HCT116 (cell line): Measurements from ENCODE around the gene CASK.

ENCODE experiments used
- CEBPB ChIP-seq: IDR thresholded peaks from 2 replicates; pipeline ENCODE4 v1.6.1; 2012; ENCODE audit warnings: low read depth
- CTCF ChIP-seq, 3 experiments: fragments of 200-600 bp in 1 of 3; sonication (generic) in 1 of 3; IDR thresholded peaks in 2 of 3; conservative IDR thresholded peaks in 1 of 3; 2 replicates each; pipeline ENCODE4 v1.5.1; 2012 to 2017; ENCODE audit warnings: low read depth in 2 of 3, low read length in 2 of 3, antibody characterized with exemption in 1 of 3, borderline replicate concordance in 1 of 3, control low read depth in 1 of 3, mild to moderate bottlenecking in 1 of 3, mixed read lengths in 1 of 3, mixed run types in 1 of 3, moderate library complexity in 1 of 3; ENCODE audit not compliant: insufficient read depth in 1 of 3
- EGR1 ChIP-seq: IDR thresholded peaks from 2 replicates; pipeline ENCODE4 v1.6.1; 2012; ENCODE audit warnings: low read depth
- EZH2 ChIP-seq: fragments of 200-600 bp; sonication (generic); IDR thresholded peaks from 2 replicates; pipeline ENCODE4 v1.6.1; 2017; ENCODE audit warnings: antibody characterized with exemption, mixed run types
- EZH2phosphoT487 ChIP-seq: fragments of 200-600 bp; IDR thresholded peaks from 2 replicates; pipeline ENCODE4 v1.6.1; 2018; ENCODE audit warnings: antibody characterized with exemption, borderline replicate concordance
- JUND ChIP-seq: IDR thresholded peaks from 2 replicates; pipeline ENCODE4 v1.6.1; 2012
- MAX ChIP-seq: IDR thresholded peaks from 2 replicates; pipeline ENCODE4 v1.6.1; 2012
- POLR2A ChIP-seq: IDR thresholded peaks from 2 replicates; pipeline ENCODE4 v1.7.0; 2011; ENCODE audit warnings: borderline replicate concordance; ENCODE audit not compliant: insufficient read depth, insufficient read length; ENCODE audit errors: extremely low read depth
- SP1 ChIP-seq: IDR thresholded peaks from 2 replicates; pipeline ENCODE4 v1.6.1; 2012; ENCODE audit warnings: low read depth
- TF ChIP-seq, protein P1 (sequence below): IDR thresholded peaks from 2 replicates; pipeline ENCODE4 v1.6.1; 2011; ENCODE audit warnings: mild to moderate bottlenecking, low read length, moderate library complexity; ENCODE audit not compliant: insufficient replicate concordance; ENCODE audit errors: extremely low read depth
- TF ChIP-seq, protein P2 (sequence below): IDR thresholded peaks from 2 replicates; pipeline ENCODE4 v1.6.1; 2012
- TF ChIP-seq, protein P3 (sequence below): IDR thresholded peaks from 2 replicates; pipeline ENCODE4 v1.6.1; 2012; ENCODE audit warnings: low read depth

DNA sequence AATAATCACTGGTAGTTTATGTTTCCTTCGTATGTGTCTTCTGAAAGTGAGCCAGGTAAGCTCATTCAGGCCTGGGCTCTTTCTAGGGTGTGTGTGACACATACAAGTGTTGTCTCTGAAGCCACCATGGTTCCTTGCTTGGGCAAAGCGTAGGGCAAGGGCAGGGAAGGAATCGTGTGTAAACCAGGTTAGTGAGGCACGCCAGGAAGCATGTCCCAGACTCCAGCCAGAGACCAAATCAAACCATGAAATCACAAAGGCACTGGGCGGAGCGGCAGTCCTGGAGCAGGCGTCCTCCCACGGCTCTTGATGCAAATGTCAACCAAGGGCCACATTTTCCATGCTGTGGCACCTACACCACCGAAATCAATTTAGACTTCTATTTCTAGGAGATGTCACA lies 409.2 kb downstream of the CASK start:
- no peak for TF ChIP-seq CTCF (IDR thresholded peaks at IDR 0.05 in 2 of 3, conservative IDR thresholded peaks at IDR 0.05 in 1 of 3; ENCODE audit: borderline replicate concordance in 1 of 3, insufficient read depth in 1 of 3, low read depth in 2 of 3, low read length in 2 of 3)
- TF ChIP-seq JUND, result no peak
- TF ChIP-seq EZH2, result no peak
- TF ChIP-seq, protein P1, sequence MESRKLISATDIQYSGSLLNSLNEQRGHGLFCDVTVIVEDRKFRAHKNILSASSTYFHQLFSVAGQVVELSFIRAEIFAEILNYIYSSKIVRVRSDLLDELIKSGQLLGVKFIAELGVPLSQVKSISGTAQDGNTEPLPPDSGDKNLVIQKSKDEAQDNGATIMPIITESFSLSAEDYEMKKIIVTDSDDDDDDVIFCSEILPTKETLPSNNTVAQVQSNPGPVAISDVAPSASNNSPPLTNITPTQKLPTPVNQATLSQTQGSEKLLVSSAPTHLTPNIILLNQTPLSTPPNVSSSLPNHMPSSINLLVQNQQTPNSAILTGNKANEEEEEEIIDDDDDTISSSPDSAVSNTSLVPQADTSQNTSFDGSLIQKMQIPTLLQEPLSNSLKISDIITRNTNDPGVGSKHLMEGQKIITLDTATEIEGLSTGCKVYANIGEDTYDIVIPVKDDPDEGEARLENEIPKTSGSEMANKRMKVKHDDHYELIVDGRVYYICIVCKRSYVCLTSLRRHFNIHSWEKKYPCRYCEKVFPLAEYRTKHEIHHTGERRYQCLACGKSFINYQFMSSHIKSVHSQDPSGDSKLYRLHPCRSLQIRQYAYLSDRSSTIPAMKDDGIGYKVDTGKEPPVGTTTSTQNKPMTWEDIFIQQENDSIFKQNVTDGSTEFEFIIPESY, result no peak
- no peak for TF ChIP-seq MAX
- TF ChIP-seq POLR2A, result no peak
- no peak for TF ChIP-seq SP1
- no peak for TF ChIP-seq EZH2phosphoT487
- TF ChIP-seq EGR1, result no peak
- TF ChIP-seq CEBPB, result no peak
- TF ChIP-seq, protein P2, sequence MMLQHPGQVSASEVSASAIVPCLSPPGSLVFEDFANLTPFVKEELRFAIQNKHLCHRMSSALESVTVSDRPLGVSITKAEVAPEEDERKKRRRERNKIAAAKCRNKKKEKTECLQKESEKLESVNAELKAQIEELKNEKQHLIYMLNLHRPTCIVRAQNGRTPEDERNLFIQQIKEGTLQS, result no peak
- TF ChIP-seq, protein P3, sequence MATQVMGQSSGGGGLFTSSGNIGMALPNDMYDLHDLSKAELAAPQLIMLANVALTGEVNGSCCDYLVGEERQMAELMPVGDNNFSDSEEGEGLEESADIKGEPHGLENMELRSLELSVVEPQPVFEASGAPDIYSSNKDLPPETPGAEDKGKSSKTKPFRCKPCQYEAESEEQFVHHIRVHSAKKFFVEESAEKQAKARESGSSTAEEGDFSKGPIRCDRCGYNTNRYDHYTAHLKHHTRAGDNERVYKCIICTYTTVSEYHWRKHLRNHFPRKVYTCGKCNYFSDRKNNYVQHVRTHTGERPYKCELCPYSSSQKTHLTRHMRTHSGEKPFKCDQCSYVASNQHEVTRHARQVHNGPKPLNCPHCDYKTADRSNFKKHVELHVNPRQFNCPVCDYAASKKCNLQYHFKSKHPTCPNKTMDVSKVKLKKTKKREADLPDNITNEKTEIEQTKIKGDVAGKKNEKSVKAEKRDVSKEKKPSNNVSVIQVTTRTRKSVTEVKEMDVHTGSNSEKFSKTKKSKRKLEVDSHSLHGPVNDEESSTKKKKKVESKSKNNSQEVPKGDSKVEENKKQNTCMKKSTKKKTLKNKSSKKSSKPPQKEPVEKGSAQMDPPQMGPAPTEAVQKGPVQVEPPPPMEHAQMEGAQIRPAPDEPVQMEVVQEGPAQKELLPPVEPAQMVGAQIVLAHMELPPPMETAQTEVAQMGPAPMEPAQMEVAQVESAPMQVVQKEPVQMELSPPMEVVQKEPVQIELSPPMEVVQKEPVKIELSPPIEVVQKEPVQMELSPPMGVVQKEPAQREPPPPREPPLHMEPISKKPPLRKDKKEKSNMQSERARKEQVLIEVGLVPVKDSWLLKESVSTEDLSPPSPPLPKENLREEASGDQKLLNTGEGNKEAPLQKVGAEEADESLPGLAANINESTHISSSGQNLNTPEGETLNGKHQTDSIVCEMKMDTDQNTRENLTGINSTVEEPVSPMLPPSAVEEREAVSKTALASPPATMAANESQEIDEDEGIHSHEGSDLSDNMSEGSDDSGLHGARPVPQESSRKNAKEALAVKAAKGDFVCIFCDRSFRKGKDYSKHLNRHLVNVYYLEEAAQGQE, result no peak
